B cell (primary cell): Measurements from ENCODE around the gene HIC1. TPM values are rescaled to one million over a fixed set of nuclear protein-coding genes. Genes with fewer than 3 reads are reported as not detected.

Source experiments
- ATAC-seq: fragments of 200-7000 bp; cut with Tn5 transposase; one replicate; pipeline ENCODE4 v1.10.0; 2021; ENCODE audit warnings: low read depth, mild to moderate bottlenecking, moderate number of reproducible peaks, moderate library complexity
- CTCF ChIA-PET: fragments of 350-600 bp; sonication (Branson Sonifier 250); formaldehyde crosslinking; loops from one replicate; lab custom pipeline; 2021; ENCODE audit warnings: antibody characterized with exemption, inconsistent platforms; lab: Charles Lee
- POLR2A ChIA-PET: fragments of 350-600 bp; sonication (Branson Sonifier 250); formaldehyde crosslinking; loops from one replicate; lab custom pipeline; 2021; ENCODE audit warnings: antibody characterized with exemption; lab: Charles Lee
- DNase-seq: peaks from one replicate; pipeline ENCODE4 v3.0.0; 2013
- H2AFZ ChIP-seq: 2 replicates; pipeline ENCODE4 v1.6.1; 2012; ENCODE audit warnings: mild to moderate bottlenecking, low read depth, low read length; ENCODE audit not compliant: insufficient read depth, poor library complexity, severe bottlenecking
- H3K27ac ChIP-seq, 2 donors: 1 replicate in 1 of 2; 2 replicates in 1 of 2; pipeline ENCODE4 v1.5.1; 2012 to 2013; ENCODE audit warnings: low read length in 2 of 2, mild to moderate bottlenecking in 2 of 2, moderate library complexity in 1 of 2
- H3K27me3 ChIP-seq, 4 experiments: fragments of 200-600 bp in 1 of 4; sonication (generic) in 1 of 4; replicated peaks in 1 of 4; 1 replicate in 2 of 4; 2 replicates in 2 of 4; pipeline versions ENCODE4 v1.6.1 to v1.7.0; 2013 to 2016; ENCODE audit warnings: low read length in 3 of 4, mild to moderate bottlenecking in 2 of 4, mixed read lengths in 1 of 4, moderate library complexity in 1 of 4; ENCODE audit not compliant: insufficient read depth in 4 of 4, control insufficient read depth in 3 of 4; ENCODE audit errors: control extremely low read depth in 1 of 4
- H3K36me3 ChIP-seq, 2 experiments: replicated peaks in 1 of 2; 1 replicate in 1 of 2; 2 replicates in 1 of 2; pipeline versions ENCODE4 v1.6.1 to v1.7.1; 2013; ENCODE audit warnings: low read length in 1 of 2; ENCODE audit not compliant: insufficient read depth in 2 of 2, control insufficient read depth in 1 of 2; ENCODE audit errors: control extremely low read depth in 1 of 2, extremely low read depth in 1 of 2
- H3K4me1 ChIP-seq, 2 donors: fragments of 200-600 bp in 1 of 2; sonication (generic) in 1 of 2; 1 replicate in 1 of 2; 2 replicates in 1 of 2; pipeline versions ENCODE4 v1.5.1 to v1.6.1; 2013 to 2017; ENCODE audit warnings: low read length in 2 of 2; ENCODE audit not compliant: control insufficient read depth in 2 of 2, insufficient read depth in 2 of 2
- H3K4me2 ChIP-seq: replicated peaks from 2 replicates; pipeline ENCODE3; 2012; ENCODE audit warnings: mild to moderate bottlenecking, low read depth, low read length; ENCODE audit not compliant: poor library complexity, severe bottlenecking
- H3K4me3 ChIP-seq, 5 experiments: fragments of 200-600 bp in 1 of 5; sonication (generic) in 1 of 5; 1 replicate in 3 of 5; 2 replicates in 2 of 5; pipeline versions ENCODE4 v1.5.1 to v1.7.0; 2011 to 2016; ENCODE audit warnings: low read length in 4 of 5, mild to moderate bottlenecking in 4 of 5, low read depth in 2 of 5, control low read depth in 1 of 5, moderate library complexity in 1 of 5; ENCODE audit not compliant: insufficient read depth in 1 of 5; ENCODE audit errors: control extremely low read depth in 1 of 5, extremely low read depth in 1 of 5
- H3K79me2 ChIP-seq: fragments of 200-600 bp; sonication (generic); one replicate; pipeline ENCODE4 v1.6.0; 2016; ENCODE audit warnings: low read length; ENCODE audit not compliant: control insufficient read depth, insufficient read depth
- H3K9ac ChIP-seq: fragments of 200-600 bp; sonication (generic); 2 replicates; pipeline ENCODE4 v1.6.1; 2017; ENCODE audit warnings: mild to moderate bottlenecking, low read length, moderate library complexity
- H3K9me3 ChIP-seq, 3 donors: one replicate each; pipeline versions ENCODE4 v1.6.1 to v1.7.1; 2013; ENCODE audit warnings: low read length in 2 of 3; ENCODE audit not compliant: control insufficient read depth in 2 of 3, insufficient read depth in 1 of 3; ENCODE audit errors: control extremely low read depth in 1 of 3
- H4K20me1 ChIP-seq: 2 replicates; pipeline ENCODE4 v1.6.0; 2012; ENCODE audit warnings: mild to moderate bottlenecking, low read length; ENCODE audit not compliant: insufficient read depth, control insufficient read depth, poor library complexity, severe bottlenecking
- H3K27ac Mint-ChIP-seq: one replicate; pipeline ENCODE4 v1.8.0; 2021; ENCODE audit warnings: mixed read lengths
- H3K27me3 Mint-ChIP-seq: one replicate; pipeline ENCODE4 v1.8.0; 2021; ENCODE audit warnings: mixed read lengths
- H3K4me1 Mint-ChIP-seq: one replicate; pipeline ENCODE4 v1.8.0; 2021; ENCODE audit warnings: mixed read lengths
- H3K4me3 Mint-ChIP-seq: one replicate; pipeline ENCODE4 v1.8.0; 2021; ENCODE audit warnings: mixed read lengths
- H3K9me3 Mint-ChIP-seq: one replicate; pipeline ENCODE4 v1.8.0; 2022; ENCODE audit warnings: mixed read lengths; ENCODE audit not compliant: insufficient read depth
- CTCF ChIP-seq: fragments of 200-600 bp; IDR thresholded peaks from one replicate; pipeline ENCODE4 v1.8.0; 2022; ENCODE audit warnings: antibody characterized with exemption, mild to moderate bottlenecking
- EZH2 ChIP-seq: IDR thresholded peaks from 2 replicates; pipeline ENCODE4 v1.6.1; 2012; ENCODE audit warnings: borderline replicate concordance, low read depth, mild to moderate bottlenecking, moderate library complexity, low read length; ENCODE audit not compliant: insufficient read depth, poor library complexity, severe bottlenecking
- WGBS: methylation state at CpG from one replicate; pipeline ENCODE4 v1.1.5; 2013; ENCODE audit warnings: missing lambda C conversion rate; ENCODE audit not compliant: insufficient coverage; 5-methylcytosine and 5-hydroxymethylcytosine counted together
- intact Hi-C: fragments of 100-400 bp; cut with micrococcal nuclease; formaldehyde crosslinking; loops from one replicate; pipeline ENCODE4 v1.10.0; 2022
- polyA plus RNA-seq: library from polyadenylated mRNA; depleted of rRNA; stranded (reverse); fragments of >200 nt; gene quantifications from 2 replicates; pipeline ENCODE4 v1.2.3, GENCODE V29; 2012
- total RNA-seq, 2 donors: library from RNA; stranded (reverse); fragments of 120-200 nt in 1 of 2; gene quantifications; 1 replicate in 1 of 2; 2 replicates in 1 of 2; pipeline versions ENCODE4 v1.2.3 to v1.2.4, GENCODE V29; 2013 to 2022

The HIC1 gene
- total and polyA plus RNA-seq, 2 donors (not counting 1 experiment from before 2014, with no cell fraction given), result 0.46 to 1.9 TPM

- no peak for ATAC-seq
- POLR2A ChIA-PET, result no interaction called here
- H3K4me3 ChIP-seq, result peak overlapping the region in 1 of 5 experiments; percentile 49
Measured at GRCh38 chr17:2051061-2051932, 3.6 kb upstream of the HIC1 start.

More at GRCh38 chr17:2051061-2051932, 3.6 kb upstream of the HIC1 start:
- DNase-seq, result peak; percentile 53
- CTCF ChIA-PET, result interaction anchor here (0.9 to 2.7 kb wide), 3 partner anchors 193 to 302 kb away, joined by 3 to 28 read pairs (median 3); no protein-coding TSS in a partner anchor
- peaks cover 26% of the 10 kb centered on the region for H4K20me1 ChIP-seq
- H3K27me3 ChIP-seq, result peaks cover 0 to 64% (median 18%) of the 10 kb centered on the region in 4 experiments
- H3K4me1 ChIP-seq, result peaks cover 45 to 62% of the 10 kb centered on the region in 2 donors
- H3K9me3 ChIP-seq, result peaks cover 0 to 13% (median 0%) of the 10 kb centered on the region in 3 donors
- intact Hi-C loops, result loop anchor here (5.0 to 10.0 kb wide), 2 partner anchors 146 to 286 kb away; partner anchors contain the start of genes SGSM2 and TSR1
- H3K36me3 ChIP-seq, result no peaks in the 10 kb centered on the region
- H3K27ac ChIP-seq, result no peak overlapping the region
- Mint-ChIP-seq H3K4me1 (peaks cover 33% of the 10 kb centered on the region), H3K4me3 (peak overlapping the region; percentile 62), H3K27ac (peak overlapping the region; percentile 26), H3K9me3 (no peaks in the 10 kb centered on the region), H3K27me3 (peaks cover 11% of the 10 kb centered on the region)
- H2AFZ ChIP-seq, result no peak overlapping the region
- H3K9ac ChIP-seq, result no peak overlapping the region
- 4% methylated on average over 75 of the region's 81 CpGs for WGBS
- peak overlapping the region; percentile 84 for H3K4me2 ChIP-seq
- no peaks in the 10 kb centered on the region for H3K79me2 ChIP-seq
- TF ChIP-seq CTCF (no peak), EZH2 (no peak)
